HepG2 (cell line): ENCODE data around the gene CAPG. TPM values are rescaled to one million over a fixed set of nuclear protein-coding genes. Genes with fewer than 3 reads are reported as not detected.

ENCODE experiments used
- ATAC-seq: fragments of 200-7000 bp; cut with Tn5 transposase; 3 replicates; pipeline ENCODE4 v1.9.1; 2020; ENCODE audit warnings: mild to moderate bottlenecking, moderate library complexity
- BruUV-seq: library from RNA; stranded (reverse); fragments of 400-500 nt; replicated peaks from 2 replicates; lab custom pipeline; 2021; lab: Mats Ljungman, UMichigan
- CTCF ChIA-PET: fragments of 300-600 bp; formaldehyde crosslinking; extraction: SDS; loops from one replicate; lab custom pipeline; 2021; ENCODE audit warnings: low total read pairs, inconsistent platforms, low intra/inter-chr PET ratio; lab: Yijun Ruan, JAX
- POLR2A ChIA-PET: fragments of 350-600 bp; sonication (Branson Sonifier 250); formaldehyde crosslinking; loops from one replicate; lab custom pipeline; 2020; ENCODE audit warnings: antibody characterized with exemption, inconsistent platforms; lab: Yijun Ruan, JAX
- DNase-seq: peaks from one replicate; pipeline ENCODE4 v3.0.0-alpha.2; 2015; ENCODE audit warnings: low spot score
- FAIRE-seq: peaks from 3 replicates; lab custom pipeline; 2011; peaks lifted over from hg19 to GRCh38; lab: Jason Lieb, UNC
- H2AFZ ChIP-seq: one replicate; pipeline ENCODE4 v1.6.1; 2011; ENCODE audit warnings: low read length, inconsistent platforms
- H3K27ac ChIP-seq: fragments of 300-600 bp; 3 replicates; pipeline ENCODE4 v1.8.0; 2011; ENCODE audit warnings: mixed run types, mild to moderate bottlenecking, mixed read lengths, low read length, inconsistent platforms; ENCODE audit not compliant: insufficient read depth; ENCODE audit errors: extremely low read length
- H3K27me3 ChIP-seq, 2 experiments: fragments of 200-600 bp in 1 of 2; 2 replicates in 1 of 2; 3 replicates in 1 of 2; pipeline versions ENCODE4 v1.6.0 to v1.8.0; 2011; ENCODE audit warnings: low read length in 2 of 2, mild to moderate bottlenecking in 2 of 2, moderate library complexity in 2 of 2, inconsistent platforms in 1 of 2; ENCODE audit not compliant: insufficient read depth in 2 of 2, control insufficient read depth in 1 of 2
- H3K36me3 ChIP-seq, 2 experiments: fragments of 200-600 bp in 1 of 2; replicated peaks in 1 of 2; 2 replicates in 1 of 2; 3 replicates in 1 of 2; pipeline versions ENCODE4 v1.5.1 to v1.8.0; 2011; ENCODE audit warnings: low read length in 2 of 2, inconsistent platforms in 1 of 2; ENCODE audit not compliant: insufficient read depth in 2 of 2, control insufficient read depth in 1 of 2
- H3K4me1 ChIP-seq: 2 replicates; pipeline ENCODE4 v1.5.1; 2012; ENCODE audit warnings: low read length, inconsistent platforms; ENCODE audit not compliant: insufficient read depth
- H3K4me2 ChIP-seq: 2 replicates; pipeline ENCODE4 v1.6.0; 2011; ENCODE audit warnings: low read depth, low read length, inconsistent platforms
- H3K4me3 ChIP-seq, 3 experiments: fragments of 200-600 bp in 1 of 3; sonication (generic), shearing (Covaris generic) in 1 of 3; replicated peaks in 1 of 3; 2 replicates each; pipeline ENCODE4 v1.5.1; 2011 to 2016; ENCODE audit warnings: low read length in 3 of 3, inconsistent platforms in 2 of 3, low read depth in 2 of 3, mild to moderate bottlenecking in 2 of 3, control low read depth in 1 of 3, mixed read lengths in 1 of 3; ENCODE audit not compliant: insufficient read depth in 1 of 3
- H3K79me2 ChIP-seq: one replicate; pipeline ENCODE4 v1.6.1; 2011; ENCODE audit warnings: low read length, inconsistent platforms; ENCODE audit not compliant: insufficient read depth
- H3K9ac ChIP-seq: 2 replicates; pipeline ENCODE4 v1.6.0; 2011; ENCODE audit warnings: mild to moderate bottlenecking, low read depth, low read length, inconsistent platforms; ENCODE audit not compliant: insufficient read depth
- H3K9me3 ChIP-seq: 2 replicates; pipeline ENCODE4 v1.5.1; 2012; ENCODE audit warnings: mild to moderate bottlenecking, low read length
- H4K20me1 ChIP-seq: 2 replicates; pipeline ENCODE4 v1.6.0; 2011; ENCODE audit warnings: inconsistent platforms, mild to moderate bottlenecking, low read length, moderate library complexity; ENCODE audit not compliant: insufficient read depth
- CHD4 ChIP-seq: fragments of 200-600 bp; sonication (generic); IDR thresholded peaks from 2 replicates; pipeline ENCODE4 v1.7.0; 2017; ENCODE audit warnings: mild to moderate bottlenecking, low read length, borderline replicate concordance
- GABPB1 ChIP-seq: IDR thresholded peaks from 2 replicates; pipeline ENCODE4 v1.6.1; 2016; ENCODE audit warnings: mild to moderate bottlenecking, missing genetic modification reagents, moderate library complexity, missing compliant biosample characterization
- HNRNPK ChIP-seq: fragments of 200-400 bp; formaldehyde crosslinking; IDR thresholded peaks from 2 replicates; pipeline ENCODE4 v1.6.1; 2018; ENCODE audit warnings: low read length, low read depth, moderate library complexity, mild to moderate bottlenecking; ENCODE audit not compliant: poor library complexity, severe bottlenecking
- MXI1 ChIP-seq: IDR thresholded peaks from 3 replicates; pipeline ENCODE4 v1.6.1; 2012; ENCODE audit warnings: low read depth, low read length, inconsistent platforms, borderline replicate concordance
- NFIB ChIP-seq: sonication (generic); formaldehyde crosslinking; IDR thresholded peaks from 2 replicates; pipeline ENCODE4 v1.9.0; 2021; ENCODE audit warnings: missing genetic modification reagents, mild to moderate bottlenecking, borderline replicate concordance
- NRL ChIP-seq: sonication (generic); formaldehyde crosslinking; IDR thresholded peaks from 2 replicates; pipeline ENCODE4 v1.5.0; 2020; ENCODE audit warnings: missing genetic modification reagents, mild to moderate bottlenecking, moderate library complexity, borderline replicate concordance
- TCF12 ChIP-seq, 2 experiments: fragments of 450-650 bp in 1 of 2; sonication (generic) in 1 of 2; formaldehyde crosslinking in 1 of 2; IDR thresholded peaks; 2 replicates each; pipeline versions ENCODE4 v1.6.1 to v1.8.0; 2017 to 2022; ENCODE audit warnings: antibody characterized with exemption in 1 of 2, mild to moderate bottlenecking in 1 of 2, missing genetic modification reagents in 1 of 2, moderate library complexity in 1 of 2
- TSC22D2 ChIP-seq: sonication (generic); formaldehyde crosslinking; IDR thresholded peaks from 2 replicates; pipeline ENCODE4 v1.5.1; 2020; ENCODE audit warnings: missing genetic modification reagents, mild to moderate bottlenecking, borderline replicate concordance
- ZBTB7B ChIP-seq: sonication (generic); formaldehyde crosslinking; IDR thresholded peaks from 2 replicates; pipeline ENCODE4 v1.4.0; 2020; ENCODE audit warnings: missing genetic modification reagents
- ZKSCAN1 ChIP-seq: fragments of 150-350 bp; IDR thresholded peaks from 2 replicates; pipeline ENCODE4 v1.6.1; 2014; ENCODE audit warnings: low read length
- ZNF232 ChIP-seq: sonication (generic); formaldehyde crosslinking; IDR thresholded peaks from 2 replicates; pipeline ENCODE4 v1.4.0; 2020; ENCODE audit warnings: missing genetic modification reagents, borderline replicate concordance
- ZNF567 ChIP-seq: sonication (generic); formaldehyde crosslinking; IDR thresholded peaks from 2 replicates; pipeline ENCODE4 v1.8.1; 2023; ENCODE audit warnings: mild to moderate bottlenecking, missing genetic modification reagents, borderline replicate concordance
- ZNF703 ChIP-seq: sonication (generic); formaldehyde crosslinking; IDR thresholded peaks from 2 replicates; pipeline ENCODE4 v1.5.1; 2020; ENCODE audit warnings: missing genetic modification reagents, mild to moderate bottlenecking, moderate library complexity, borderline replicate concordance
- ZNF768 ChIP-seq: sonication (generic); formaldehyde crosslinking; IDR thresholded peaks from 2 replicates; pipeline ENCODE4 v1.4.0; 2020; ENCODE audit warnings: missing genetic modification reagents
- ZSCAN31 ChIP-seq: sonication (generic); formaldehyde crosslinking; IDR thresholded peaks from 2 replicates; pipeline ENCODE4 v1.5.0; 2020; ENCODE audit warnings: low read depth, mild to moderate bottlenecking, missing genetic modification reagents
- WGBS: methylation state at CpG from one replicate; pipeline ENCODE4 v1.1.6; 2017; ENCODE audit warnings: low lambda C conversion rate; 5-methylcytosine and 5-hydroxymethylcytosine counted together
- in situ Hi-C: cut with HindIII; loops from 2 replicates; pipeline ENCODE4 v1.10.0; 2017; ENCODE audit warnings: low pct_unique_long_range_greater_than_20kb; ENCODE audit not compliant: extremely low pct_ligation_motif_present
- intact Hi-C: fragments of 100-400 bp; cut with micrococcal nuclease; formaldehyde crosslinking; loops from one replicate; pipeline ENCODE4 v1.10.0; 2022; ENCODE audit not compliant: unreplicated experiment
- polyA plus RNA-seq, 8 experiments: library from polyadenylated mRNA; depleted of rRNA in 3 of 8; stranded (reverse) in 7 of 8; unstranded in 1 of 8; fragments of >200 nt; fragmentation: Illumina TruSeq in 4 of 8; extraction: Trizol in 4 of 8; gene quantifications; 2 replicates each; pipeline versions ENCODE4 v1.2.1 to v1.2.3, GENCODE V29; 2011 to 2016; ENCODE audit warnings: low read depth in 4 of 8, missing spikeins in 1 of 8, mixed read lengths in 1 of 8; ENCODE audit not compliant: insufficient read depth in 1 of 8
- total RNA-seq, 5 experiments: library from RNA; depleted of rRNA; stranded (reverse); fragments of >200 nt; fragmentation: Illumina TruSeq; extraction: Trizol; gene quantifications; 2 replicates each; pipeline ENCODE4 v1.2.3, GENCODE V29; 2016; ENCODE audit warnings: low read depth in 1 of 5
- TF ChIP-seq, protein P1 (sequence below): sonication (generic); formaldehyde crosslinking; IDR thresholded peaks from 2 replicates; pipeline ENCODE4 v1.4.0; 2020; ENCODE audit warnings: mild to moderate bottlenecking, low read depth, missing genetic modification reagents
- TF ChIP-seq, protein P2 (sequence below): sonication (generic); formaldehyde crosslinking; IDR thresholded peaks from 2 replicates; pipeline ENCODE4 v1.4.0; 2020; ENCODE audit warnings: missing genetic modification reagents, borderline replicate concordance
- TF ChIP-seq, protein P3 (sequence below): sonication (generic); formaldehyde crosslinking; IDR thresholded peaks from 2 replicates; pipeline ENCODE4 v1.8.0; 2022; ENCODE audit warnings: mild to moderate bottlenecking, missing genetic modification reagents

The CAPG gene
- total and polyA plus RNA-seq, 2 of the 13 experiments (the other 11 are each of a cell fraction or from before 2014, with no cell fraction given), result 12.7 to 18.2 TPM

DNA sequence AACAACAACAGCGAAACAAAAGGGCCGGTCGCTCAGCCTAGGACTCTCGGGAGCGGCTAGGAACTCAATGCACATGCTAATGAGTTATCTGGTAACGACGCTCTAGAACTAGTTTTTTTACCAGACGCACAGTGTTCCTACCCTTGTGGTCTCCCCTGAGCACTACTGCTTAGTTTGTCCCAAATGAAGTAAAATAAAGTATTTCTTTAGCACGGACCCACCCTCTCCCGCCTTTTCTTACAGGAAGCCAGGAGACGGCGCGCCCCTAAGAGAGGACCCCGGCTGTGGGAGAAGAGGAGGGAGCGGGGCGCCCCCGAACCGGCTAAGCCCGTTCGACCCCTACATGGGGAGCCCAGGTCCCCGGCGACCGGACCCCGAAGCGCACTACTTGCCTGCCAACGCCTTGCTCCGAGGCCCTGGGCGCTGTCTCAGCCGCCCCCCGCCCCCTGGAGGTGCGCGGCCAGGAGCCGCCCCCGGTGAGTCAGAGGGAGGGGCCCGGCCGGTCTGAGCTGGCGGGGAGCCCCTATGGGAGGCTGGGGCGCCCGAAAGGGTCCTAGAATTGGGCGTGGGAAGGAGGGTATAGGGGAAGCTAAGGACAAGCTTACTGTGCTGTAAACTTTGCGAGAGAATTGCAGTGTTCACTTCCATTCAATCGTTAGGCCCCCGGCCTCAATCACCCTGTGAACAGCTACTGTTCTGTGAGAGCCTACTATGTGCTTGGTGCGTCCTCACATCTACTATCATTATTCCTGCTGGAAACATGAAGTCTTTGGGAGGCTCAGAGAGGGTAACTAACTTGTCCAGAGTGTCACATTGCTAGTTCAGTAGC is 3.6 kb upstream of the CAPG start:
- H3K4me1 ChIP-seq, result peaks cover 74% of the 10 kb centered on the region
- H3K4me2 ChIP-seq, result peak overlapping the region; percentile 56
- CTCF ChIA-PET, result no interaction called here
- H3K79me2 ChIP-seq, result peaks cover 4% of the 10 kb centered on the region
- no peak for ATAC-seq
- no peak for FAIRE-seq
- no TSS peak for BruUV-seq
- in situ Hi-C loops (no loop called here), intact Hi-C loops (loop anchor here (2.0 kb wide), 1 partner anchor 49 kb away; no protein-coding TSS in a partner anchor)
- TF ChIP-seq GABPB1 (CRISPR knock-in tag), result 0 out of 2 replicates have a peak, but pooled peaks have one; percentile 6
- peak; percentile 53 for TF ChIP-seq CHD4
- peak; percentile 22; the same call in 1 of the 2 replicates for TF ChIP-seq ZNF768 (CRISPR knock-in tag)
- TF ChIP-seq, protein P1, sequence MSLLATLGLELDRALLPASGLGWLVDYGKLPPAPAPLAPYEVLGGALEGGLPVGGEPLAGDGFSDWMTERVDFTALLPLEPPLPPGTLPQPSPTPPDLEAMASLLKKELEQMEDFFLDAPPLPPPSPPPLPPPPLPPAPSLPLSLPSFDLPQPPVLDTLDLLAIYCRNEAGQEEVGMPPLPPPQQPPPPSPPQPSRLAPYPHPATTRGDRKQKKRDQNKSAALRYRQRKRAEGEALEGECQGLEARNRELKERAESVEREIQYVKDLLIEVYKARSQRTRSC, result no peak
- TF ChIP-seq, protein P2, sequence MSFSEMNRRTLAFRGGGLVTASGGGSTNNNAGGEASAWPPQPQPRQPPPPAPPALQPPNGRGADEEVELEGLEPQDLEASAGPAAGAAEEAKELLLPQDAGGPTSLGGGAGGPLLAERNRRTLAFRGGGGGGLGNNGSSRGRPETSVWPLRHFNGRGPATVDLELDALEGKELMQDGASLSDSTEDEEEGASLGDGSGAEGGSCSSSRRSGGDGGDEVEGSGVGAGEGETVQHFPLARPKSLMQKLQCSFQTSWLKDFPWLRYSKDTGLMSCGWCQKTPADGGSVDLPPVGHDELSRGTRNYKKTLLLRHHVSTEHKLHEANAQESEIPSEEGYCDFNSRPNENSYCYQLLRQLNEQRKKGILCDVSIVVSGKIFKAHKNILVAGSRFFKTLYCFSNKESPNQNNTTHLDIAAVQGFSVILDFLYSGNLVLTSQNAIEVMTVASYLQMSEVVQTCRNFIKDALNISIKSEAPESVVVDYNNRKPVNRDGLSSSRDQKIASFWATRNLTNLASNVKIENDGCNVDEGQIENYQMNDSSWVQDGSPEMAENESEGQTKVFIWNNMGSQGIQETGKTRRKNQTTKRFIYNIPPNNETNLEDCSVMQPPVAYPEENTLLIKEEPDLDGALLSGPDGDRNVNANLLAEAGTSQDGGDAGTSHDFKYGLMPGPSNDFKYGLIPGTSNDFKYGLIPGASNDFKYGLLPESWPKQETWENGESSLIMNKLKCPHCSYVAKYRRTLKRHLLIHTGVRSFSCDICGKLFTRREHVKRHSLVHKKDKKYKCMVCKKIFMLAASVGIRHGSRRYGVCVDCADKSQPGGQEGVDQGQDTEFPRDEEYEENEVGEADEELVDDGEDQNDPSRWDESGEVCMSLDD (CRISPR knock-in tag), result no peak
- TF ChIP-seq, protein P3, sequence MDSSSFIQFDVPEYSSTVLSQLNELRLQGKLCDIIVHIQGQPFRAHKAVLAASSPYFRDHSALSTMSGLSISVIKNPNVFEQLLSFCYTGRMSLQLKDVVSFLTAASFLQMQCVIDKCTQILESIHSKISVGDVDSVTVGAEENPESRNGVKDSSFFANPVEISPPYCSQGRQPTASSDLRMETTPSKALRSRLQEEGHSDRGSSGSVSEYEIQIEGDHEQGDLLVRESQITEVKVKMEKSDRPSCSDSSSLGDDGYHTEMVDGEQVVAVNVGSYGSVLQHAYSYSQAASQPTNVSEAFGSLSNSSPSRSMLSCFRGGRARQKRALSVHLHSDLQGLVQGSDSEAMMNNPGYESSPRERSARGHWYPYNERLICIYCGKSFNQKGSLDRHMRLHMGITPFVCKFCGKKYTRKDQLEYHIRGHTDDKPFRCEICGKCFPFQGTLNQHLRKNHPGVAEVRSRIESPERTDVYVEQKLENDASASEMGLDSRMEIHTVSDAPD (CRISPR knock-in tag), result no peak
- no peak for TF ChIP-seq ZSCAN31 (CRISPR knock-in tag)
- TF ChIP-seq ZKSCAN1, result 0 out of 2 replicates have a peak, but pooled peaks have one; percentile 32
- peak; percentile 21 for TF ChIP-seq HNRNPK
- no peak for TF ChIP-seq TSC22D2
- 0 out of 2 replicates have a peak, but pooled peaks have one; percentile 1 for TF ChIP-seq ZBTB7B
- TF ChIP-seq ZNF567, result no peak
- TF ChIP-seq ZNF232 (CRISPR knock-in tag), result no peak
- no peak for TF ChIP-seq TCF12 (IDR thresholded peaks at IDR 0.05)
- 0 out of 2 replicates have a peak, but pooled peaks have one; percentile 20 for TF ChIP-seq TCF12 (CRISPR knock-in tag; IDR thresholded peaks at IDR 0.05)
- no peak for TF ChIP-seq MXI1
- TF ChIP-seq NFIB (CRISPR knock-in tag), result peak; percentile 42; the same call in 1 of the 2 replicates
- peak; percentile 12; the same call in 1 of the 2 replicates for TF ChIP-seq ZNF703 (CRISPR knock-in tag)
- TF ChIP-seq NRL (CRISPR knock-in tag), result 0 out of 2 replicates have a peak, but pooled peaks have one; percentile 4
- no peak overlapping the region for H2AFZ ChIP-seq
- H3K9me3 ChIP-seq, result no peaks in the 10 kb centered on the region
- no peak for DNase-seq
- H3K27ac ChIP-seq, result no peak overlapping the region
- no peaks in the 10 kb centered on the region for H3K36me3 ChIP-seq
- H3K4me3 ChIP-seq, result no peak overlapping the region
- H3K9ac ChIP-seq, result no peak overlapping the region
- no peaks in the 10 kb centered on the region for H3K27me3 ChIP-seq
- POLR2A ChIA-PET, result interaction anchor here (0.9 to 3.0 kb wide), 7 partner anchors 48 to 148 kb away, joined by 3 to 18 read pairs (median 4); partner anchors contain the start of genes ELMOD3, GGCX, MAT2A and RETSAT
- 92% methylated on average over 44 of the region's 44 CpGs for WGBS
- H4K20me1 ChIP-seq, result no peaks in the 10 kb centered on the region
